Activated naive CD8-positive, alpha-beta T cell treated with anti-CD3 and anti-CD28 coated beads, Interleukin-2, amount 50 U/mL, for 16 hours (primary cell): ENCODE results near the gene RFT1.
"Not testable (repeated sequence)": the region's sequence is repeated elsewhere in the genome, so short reads cannot be mapped to it uniquely, and the experiment has no call there.

Experiments
- DNase-seq: peaks from one replicate; pipeline ENCODE4 v3.0.0-alpha.2; 2020; ENCODE audit warnings: low read depth, low spot score

RFT1 gene

DNA sequence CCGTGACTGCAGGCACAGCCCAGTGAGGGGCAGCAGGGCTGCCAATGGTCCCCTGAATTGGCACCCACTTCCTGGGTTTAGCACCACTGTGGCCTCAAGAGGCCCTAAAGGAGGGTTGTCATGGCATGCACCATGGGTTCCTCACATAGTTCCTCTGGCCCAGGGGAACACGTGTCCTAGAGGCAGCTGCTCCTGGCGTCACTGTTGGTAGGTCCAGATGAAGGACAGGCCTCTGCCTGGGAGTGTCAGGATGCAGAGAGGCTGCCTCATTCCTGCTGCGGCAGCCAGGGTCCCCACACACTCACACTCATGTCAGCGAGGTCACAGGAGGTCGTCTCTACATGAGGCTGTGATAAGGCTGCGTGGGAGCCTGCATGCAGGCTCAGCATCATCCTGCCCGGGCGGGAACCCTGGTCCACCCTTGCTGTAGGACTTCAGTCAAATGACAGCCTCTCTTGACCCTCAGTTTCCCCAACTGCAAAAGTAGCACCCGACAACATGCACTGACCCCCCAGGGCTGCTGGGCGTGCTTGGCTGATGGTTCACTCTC lies 58.3 kb downstream of the RFT1 start:
- no peak for DNase-seq

GRCh38 chr3:53069422-53070068 lies 60.7 kb downstream of the RFT1 start:
- DNase-seq = no peak

DNA sequence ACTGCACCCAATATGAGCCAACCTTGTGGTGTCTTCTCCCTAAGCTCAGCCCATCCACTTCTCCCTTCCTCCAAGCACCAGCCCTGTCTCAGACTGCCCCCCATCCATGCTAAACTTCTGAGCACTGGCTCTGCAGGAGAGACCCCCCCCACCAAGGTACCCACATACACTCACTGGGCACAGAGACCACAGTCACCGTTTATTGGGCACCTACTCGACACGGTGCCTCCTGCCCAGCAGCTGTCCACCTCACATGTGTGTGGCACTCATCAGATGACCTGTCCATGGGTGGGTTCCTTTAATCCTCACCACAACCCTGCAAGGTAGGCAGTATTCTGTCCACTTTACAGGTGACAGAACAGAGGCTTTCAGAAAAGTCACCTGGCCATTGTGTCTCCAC lies 62.1 kb downstream of the RFT1 start:
- no peak for DNase-seq

DNA sequence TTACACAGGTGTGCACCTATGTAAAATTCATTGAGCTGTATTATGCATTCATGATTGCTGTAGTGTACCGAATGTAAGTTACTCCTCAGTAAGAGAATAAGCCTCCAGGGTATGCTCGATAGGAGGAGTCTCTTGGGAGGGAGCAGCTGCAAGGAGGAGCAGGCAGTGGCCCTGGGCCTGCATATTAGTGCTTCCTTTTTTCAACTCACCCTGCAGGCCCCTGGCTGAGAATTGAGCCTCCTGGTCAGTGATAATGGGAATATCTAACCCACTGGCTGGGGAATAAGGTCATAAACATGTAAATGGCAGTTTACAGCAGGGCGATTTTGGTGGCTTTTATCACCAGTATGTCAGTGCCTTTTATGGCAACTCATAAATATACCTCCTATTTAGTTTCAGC lies 62.7 kb downstream of the RFT1 start:
- DNase-seq = no peak

DNA sequence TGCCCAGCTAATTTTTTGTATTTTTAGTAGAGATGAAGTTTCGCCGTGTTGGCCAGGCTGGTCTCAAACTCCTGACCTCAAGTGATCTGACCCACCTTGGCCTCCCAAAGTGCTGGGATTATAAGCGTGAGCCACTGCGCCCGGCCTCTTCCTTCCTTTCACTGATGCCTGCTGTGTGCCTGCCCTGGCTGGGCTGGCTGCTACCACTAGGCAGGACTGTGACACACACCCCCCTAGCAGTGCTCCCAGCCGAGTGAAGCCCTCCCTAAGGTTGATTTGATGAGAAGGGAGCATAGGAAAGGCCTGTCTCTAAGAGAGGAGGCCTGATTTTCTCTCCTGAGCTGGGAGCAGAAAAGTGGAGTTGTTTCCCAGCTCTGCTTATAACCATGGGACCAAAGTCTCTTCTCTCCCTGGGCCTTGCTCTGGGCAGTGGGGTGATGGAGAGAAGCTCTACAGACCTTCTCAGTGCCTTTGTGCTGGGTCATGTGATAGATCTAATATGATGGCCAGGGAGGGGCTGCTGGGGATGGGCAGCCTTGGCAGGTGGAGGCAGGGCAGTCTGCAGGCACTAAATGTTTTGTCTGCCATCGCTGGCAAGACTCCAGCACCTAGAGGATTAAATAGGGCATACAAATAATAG lies 64.3 kb downstream of the RFT1 start:
- no peak for DNase-seq

- DNase-seq = no peak
Observed at GRCh38 chr3:53062905-53063304, 67.3 kb downstream of the RFT1 start.

DNA sequence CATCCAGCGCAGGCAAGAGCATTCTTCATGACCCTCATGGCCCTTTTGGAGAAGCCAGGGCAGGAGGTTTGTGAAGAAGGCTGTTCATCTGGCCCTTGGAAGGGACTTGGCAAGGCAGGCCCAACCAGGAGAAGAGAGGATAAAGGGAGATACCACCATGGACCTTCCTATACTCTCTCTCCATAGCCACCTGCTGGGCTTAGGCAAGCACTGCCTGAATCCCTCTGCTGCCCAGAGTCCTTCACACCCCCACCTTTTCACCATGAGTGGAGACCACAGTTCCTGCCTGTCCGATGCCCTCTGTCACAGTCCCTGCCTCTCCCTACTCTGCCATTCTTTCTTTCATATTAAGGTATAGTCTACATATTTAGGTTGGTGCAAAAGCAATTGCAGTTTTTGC lies 73.8 kb downstream of the RFT1 start:
- no peak for DNase-seq

- DNase-seq = not testable (repeated sequence)
Observed at GRCh38 chr3:53054233-53054632, 76.0 kb downstream of the RFT1 start.

DNA sequence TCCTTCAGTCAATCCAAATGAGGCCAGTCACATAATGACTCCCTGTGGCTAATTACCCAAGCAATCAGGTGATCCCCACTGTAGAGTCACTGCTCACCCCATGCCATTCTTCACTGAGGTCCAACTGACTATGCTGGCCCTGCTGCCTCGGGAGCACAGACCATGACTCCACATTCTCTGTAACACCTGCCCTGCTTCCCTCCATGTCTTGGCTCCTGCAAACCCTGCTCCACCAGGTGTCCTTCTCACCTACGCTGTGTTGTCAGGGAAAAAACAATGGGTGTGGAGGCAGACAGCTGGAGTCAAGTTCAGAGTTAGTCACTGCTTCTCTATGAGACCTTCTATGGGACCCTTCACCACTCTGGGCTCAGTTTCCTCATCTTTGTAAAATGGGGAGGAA lies 78.3 kb downstream of the RFT1 start:
- DNase-seq = no peak

GRCh38 chr3:53049987-53050386 lies 80.2 kb downstream of the RFT1 start:
- DNase-seq = no peak

- no peak for DNase-seq
Observed at GRCh38 chr3:53046171-53047170, 83.8 kb downstream of the RFT1 start.

DNA sequence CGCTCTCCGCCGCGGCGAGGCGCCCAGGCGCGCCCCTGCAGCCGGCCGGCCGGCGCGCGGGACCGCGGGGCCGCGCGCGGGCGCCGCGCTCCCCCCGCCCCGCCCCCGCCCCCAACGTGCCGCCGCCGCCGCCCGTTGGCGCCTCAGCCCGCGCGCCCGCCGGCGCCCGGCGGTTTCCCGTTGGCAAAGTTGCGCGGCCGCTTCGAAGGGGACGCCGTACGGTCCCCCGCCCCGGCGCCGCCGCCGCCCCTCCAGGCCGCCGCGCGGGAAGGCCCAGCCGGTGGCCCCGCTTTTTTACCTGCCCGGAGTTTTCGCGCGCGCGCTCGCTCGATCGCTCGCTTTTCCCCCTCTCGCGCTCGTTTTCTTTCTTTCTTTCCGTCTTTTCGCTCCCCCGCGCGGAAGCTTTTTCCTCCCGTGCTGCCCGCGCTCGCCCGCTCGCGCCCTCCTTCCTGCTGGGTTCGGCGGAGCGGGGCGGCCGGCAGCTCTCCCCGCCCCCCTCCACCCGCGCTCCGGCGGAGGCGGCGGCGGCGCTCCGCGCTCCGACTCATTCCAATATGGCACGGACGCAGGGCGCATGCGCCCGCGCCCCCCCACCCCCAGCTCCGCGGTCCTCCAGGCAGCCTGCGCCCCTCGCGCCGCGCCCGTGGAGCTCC lies 84.6 kb downstream of the RFT1 start, which contains the start of gene SFMBT1:
Gene SFMBT1 (minus strand): TSS at position 556 of the 653 bp plus-strand sequence. CDS start 76,945 bp downstream, outside the sequence.
- peak; percentile 47 for DNase-seq

DNA sequence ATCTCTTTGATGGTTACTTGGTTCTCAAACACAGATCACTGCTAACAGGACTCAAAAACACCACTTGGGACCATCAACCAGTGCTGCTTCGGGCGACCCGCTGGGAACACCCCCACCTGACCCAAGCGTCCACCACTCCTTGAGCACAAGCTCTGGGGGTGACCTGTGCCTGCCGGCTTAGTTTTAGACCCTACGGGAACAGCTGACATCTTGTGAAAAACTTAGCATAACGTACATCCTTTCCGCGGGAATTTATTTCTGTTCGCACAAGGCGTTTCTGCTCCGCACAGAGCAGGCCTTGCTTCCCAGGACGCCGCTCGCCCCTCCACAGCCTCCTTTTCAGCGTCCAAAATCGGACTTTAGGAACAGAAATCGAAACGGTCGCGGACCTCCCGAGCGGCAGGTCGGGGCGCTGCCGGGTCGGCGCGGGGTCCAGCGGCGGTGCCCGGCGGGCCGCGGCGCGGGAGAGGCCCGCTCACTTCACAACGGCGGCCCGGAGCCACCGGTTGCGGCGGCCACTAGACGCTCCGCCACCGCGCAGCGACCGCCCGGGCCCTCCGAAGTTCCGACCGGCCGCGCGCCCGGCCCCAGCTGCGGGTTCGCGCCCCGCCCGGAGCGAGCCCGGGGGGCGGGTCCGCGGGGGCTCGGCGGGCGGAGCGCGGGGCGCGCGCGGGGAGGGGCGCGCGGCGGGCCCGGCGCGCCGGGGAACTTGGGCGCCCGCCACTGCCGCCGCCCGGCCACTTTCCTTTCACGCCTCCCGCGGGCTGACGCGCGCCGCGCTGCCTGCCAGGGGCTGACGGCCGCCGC lies 85.3 kb downstream of the RFT1 start:
- DNase-seq = peak; percentile 18

DNA sequence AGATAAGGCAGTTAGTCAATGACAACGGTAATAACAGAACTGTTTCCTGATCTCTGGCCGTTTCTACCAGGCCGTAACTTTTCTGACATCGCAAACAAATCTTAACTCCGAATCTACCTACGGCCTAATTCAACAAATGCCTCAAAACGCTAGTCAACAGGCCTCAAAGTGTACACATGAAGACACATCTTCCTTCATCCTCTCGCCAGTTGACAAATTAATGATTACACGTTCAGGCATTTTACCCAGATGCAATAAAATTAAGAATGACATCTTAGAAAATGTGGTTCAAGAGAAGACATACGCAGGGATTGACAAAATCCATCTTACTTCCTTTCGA lies 85.9 kb downstream of the RFT1 start:
- DNase-seq = no peak

GRCh38 chr3:53043738-53044137 lies 86.5 kb downstream of the RFT1 start:
- no peak for DNase-seq

- no peak for DNase-seq
Observed at GRCh38 chr3:53042651-53043050, 87.6 kb downstream of the RFT1 start.

DNA sequence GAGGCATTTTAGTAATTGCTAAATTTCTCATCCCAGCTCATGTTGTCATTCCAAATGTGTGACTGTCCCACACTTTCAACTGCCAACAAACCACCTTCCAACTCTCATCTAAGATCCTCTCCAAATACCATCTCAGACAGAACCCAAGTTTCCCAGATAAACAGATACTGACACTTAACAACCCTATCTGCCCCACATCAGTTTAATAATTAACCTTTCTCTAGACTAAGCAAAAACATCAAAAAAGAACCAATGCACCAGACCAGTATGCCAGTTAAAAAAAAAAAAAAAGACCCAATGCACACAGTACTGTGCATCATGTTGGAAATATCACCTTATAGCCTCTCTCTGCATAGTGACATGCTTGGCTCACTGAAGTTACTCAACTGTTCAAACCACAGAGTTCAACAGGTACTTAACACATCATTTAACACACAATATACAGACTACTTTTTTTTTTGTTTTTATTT lies 89.8 kb downstream of the RFT1 start:
- no peak for DNase-seq

- DNase-seq = no peak
Observed at GRCh38 chr3:53039376-53039752, 90.9 kb downstream of the RFT1 start.

DNA sequence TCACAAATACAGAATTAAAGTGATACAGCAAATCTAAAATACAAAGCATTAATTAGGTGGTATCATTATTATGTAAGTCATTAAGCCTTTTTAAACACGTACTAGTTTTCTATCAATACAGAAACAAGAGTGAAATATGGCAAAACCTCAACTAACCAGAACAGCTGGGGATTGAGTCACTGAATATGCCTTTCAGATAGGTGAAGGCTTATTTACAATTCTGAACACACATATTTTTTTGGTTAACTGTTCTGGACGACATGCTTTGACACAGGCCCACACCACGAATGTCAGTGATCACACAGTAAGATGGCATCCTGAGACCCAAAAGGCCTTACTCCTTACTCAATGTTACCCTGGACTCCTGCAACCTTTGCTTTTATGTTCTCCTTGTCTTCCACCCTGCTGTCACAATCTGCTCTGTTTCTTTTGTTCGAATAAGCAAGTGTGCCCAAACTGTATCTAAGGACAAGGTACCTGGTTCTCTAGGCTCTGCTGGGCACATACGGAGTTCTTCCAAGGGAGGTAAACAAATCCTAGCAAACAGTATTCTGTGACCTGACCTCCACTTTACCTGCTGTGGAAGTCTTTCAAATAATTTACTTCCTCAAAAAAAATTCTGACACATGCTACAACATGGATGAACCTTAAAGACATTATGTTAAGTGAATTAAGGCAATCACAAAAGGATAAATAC lies 91.4 kb downstream of the RFT1 start:
- DNase-seq = no peak
